Measurements from ENCODE around the gene TMEM126B.
A peak's percentile ranks its signal among the peaks of the same experiment; 100 is the strongest.
"Not testable (repeated sequence)": the region's sequence is repeated elsewhere in the genome, so short reads cannot be mapped to it uniquely, and the experiment has no call there.

Gene TMEM126B

GRCh38 chr11:85627998-85628770 lies at the start of gene TMEM126B:
Gene TMEM126B (plus strand): TSS chr11:85628593. CDS start chr11:85628608, 15 bp downstream.
- Histone ChIP-seq H3K4me1 (ENCODE audit: control insufficient read depth, insufficient read depth, low read length) (peaks cover 4% of the 10 kb centered on the region), H3K36me3 (ENCODE audit: control insufficient read depth in 2 of 2, insufficient read depth in 2 of 2, low read length in 2 of 2) (no peaks in the 10 kb centered on the region), H3K9ac (ENCODE audit: low read length in 2 of 2) (peak within 1 kb of the TSS; percentile 90), H3K27me3 (ENCODE audit: control insufficient read depth in 1 of 2, insufficient read depth in 2 of 2, low read length in 2 of 2) (no peaks in the 10 kb centered on the region), H3K4me3 (ENCODE audit: low read length in 2 of 2) (peak within 1 kb of the TSS; percentile 84 to 98), H3K9me3 (ENCODE audit: control insufficient read depth in 2 of 2, low read length in 2 of 2) (no peaks in the 10 kb centered on the region), H3K27ac (ENCODE audit: low read length) (peak within 1 kb of the TSS; percentile 89)

GRCh38 chr11:85582111-85582510 lies 46.3 kb upstream of the TMEM126B start:
- Histone ChIP-seq H3K4me1 (ENCODE audit: control insufficient read depth, insufficient read depth, low read length) (no peaks in the 10 kb centered on the region), H3K27ac (ENCODE audit: low read length) (no peak overlapping the region), H3K9me3 (ENCODE audit: control insufficient read depth in 2 of 2, low read length in 2 of 2) (no peaks in the 10 kb centered on the region), H3K9ac (ENCODE audit: low read length in 2 of 2) (no peak overlapping the region), H3K36me3 (ENCODE audit: control insufficient read depth in 2 of 2, insufficient read depth in 2 of 2, low read length in 2 of 2) (no peaks in the 10 kb centered on the region), H3K27me3 (ENCODE audit: control insufficient read depth in 1 of 2, insufficient read depth in 2 of 2, low read length in 2 of 2) (no peaks in the 10 kb centered on the region), H3K4me3 (ENCODE audit: low read length in 2 of 2) (no peak overlapping the region)

GRCh38 chr11:85589373-85589772 lies 39.0 kb upstream of the TMEM126B start:
- Histone ChIP-seq H3K27ac (ENCODE audit: low read length) (no peak overlapping the region), H3K36me3 (ENCODE audit: control insufficient read depth in 2 of 2, insufficient read depth in 2 of 2, low read length in 2 of 2) (no peaks in the 10 kb centered on the region), H3K4me3 (ENCODE audit: low read length in 2 of 2) (no peak overlapping the region), H3K4me1 (ENCODE audit: control insufficient read depth, insufficient read depth, low read length) (no peaks in the 10 kb centered on the region), H3K27me3 (ENCODE audit: control insufficient read depth in 1 of 2, insufficient read depth in 2 of 2, low read length in 2 of 2) (no peaks in the 10 kb centered on the region), H3K9me3 (ENCODE audit: control insufficient read depth in 2 of 2, low read length in 2 of 2) (no peaks in the 10 kb centered on the region), H3K9ac (ENCODE audit: low read length in 2 of 2) (no peak overlapping the region)

DNA sequence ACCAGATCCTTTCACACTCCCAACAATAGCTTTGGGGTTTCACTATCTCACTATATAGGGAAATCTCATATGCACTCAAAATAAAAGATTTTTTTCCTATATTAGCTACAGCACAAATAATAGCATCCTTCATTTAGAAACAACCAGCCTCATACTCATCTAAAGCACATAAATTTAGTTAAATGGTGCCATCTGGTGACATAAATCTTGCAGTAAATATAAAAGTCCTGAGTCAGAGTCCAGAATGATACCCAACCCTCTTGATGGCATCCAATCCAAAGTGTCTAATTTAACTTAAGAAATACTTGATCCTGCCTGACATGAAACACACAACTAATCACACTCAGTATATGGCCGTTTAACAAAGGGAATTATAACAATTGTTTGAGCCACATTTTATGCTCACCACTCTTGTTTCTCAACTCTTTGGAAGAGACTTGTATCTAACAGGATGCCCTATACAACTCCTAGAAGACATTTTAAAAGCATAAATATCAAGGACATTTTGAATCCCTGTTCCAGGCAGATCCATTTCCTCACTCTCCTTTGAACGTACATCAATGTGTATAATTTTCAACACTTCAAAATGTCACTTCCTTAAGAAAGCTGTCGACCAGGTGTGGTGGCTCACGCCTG lies 37.4 kb upstream of the TMEM126B start:
- H3K27ac ChIP-seq (ENCODE audit: low read length) = no peak overlapping the region
- H3K4me1 ChIP-seq (ENCODE audit: control insufficient read depth, insufficient read depth, low read length) = no peaks in the 10 kb centered on the region
- no peaks in the 10 kb centered on the region for H3K9me3 ChIP-seq (ENCODE audit: control insufficient read depth in 2 of 2, low read length in 2 of 2)
- H3K27me3 ChIP-seq (ENCODE audit: control insufficient read depth in 1 of 2, insufficient read depth in 2 of 2, low read length in 2 of 2) = no peaks in the 10 kb centered on the region
- no peak overlapping the region for H3K4me3 ChIP-seq (ENCODE audit: low read length in 2 of 2)
- H3K36me3 ChIP-seq (ENCODE audit: control insufficient read depth in 2 of 2, insufficient read depth in 2 of 2, low read length in 2 of 2) = no peaks in the 10 kb centered on the region
- no peak overlapping the region for H3K9ac ChIP-seq (ENCODE audit: low read length in 2 of 2)

DNA sequence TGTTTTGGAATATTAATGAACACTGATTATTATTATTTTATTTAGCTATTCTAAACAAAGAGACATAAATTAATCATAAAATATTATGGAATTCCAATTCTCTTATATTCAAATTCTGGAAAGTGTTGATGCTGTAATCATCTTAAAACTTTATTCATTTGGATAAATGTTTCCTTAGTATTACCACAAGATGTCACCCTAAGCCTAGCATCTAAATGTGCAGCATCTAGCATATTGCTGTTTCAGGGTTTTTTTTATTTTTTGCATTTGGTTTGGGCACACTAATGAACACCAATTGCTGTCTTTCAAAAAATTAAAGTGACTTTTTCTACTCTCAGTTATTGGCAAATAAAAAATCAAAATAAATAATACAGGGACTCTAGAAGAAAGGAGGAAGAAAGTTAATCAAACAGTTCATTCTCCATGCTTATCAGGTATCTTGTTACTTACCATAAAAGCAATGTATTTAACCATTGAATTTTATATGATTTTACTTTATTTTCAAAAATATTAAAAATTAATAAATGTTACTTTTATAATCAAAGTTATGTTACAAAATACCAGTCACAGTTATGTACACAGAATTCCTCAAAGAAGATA lies 33.0 kb upstream of the TMEM126B start:
- Histone ChIP-seq H3K9ac (ENCODE audit: low read length in 2 of 2) (no peak overlapping the region), H3K4me3 (ENCODE audit: low read length in 2 of 2) (no peak overlapping the region), H3K36me3 (ENCODE audit: control insufficient read depth in 2 of 2, insufficient read depth in 2 of 2, low read length in 2 of 2) (no peaks in the 10 kb centered on the region), H3K9me3 (ENCODE audit: control insufficient read depth in 2 of 2, low read length in 2 of 2) (no peaks in the 10 kb centered on the region), H3K27me3 (ENCODE audit: control insufficient read depth in 1 of 2, insufficient read depth in 2 of 2, low read length in 2 of 2) (no peaks in the 10 kb centered on the region), H3K4me1 (ENCODE audit: control insufficient read depth, insufficient read depth, low read length) (no peaks in the 10 kb centered on the region), H3K27ac (ENCODE audit: low read length) (no peak overlapping the region)

GRCh38 chr11:85596886-85597285 lies 31.5 kb upstream of the TMEM126B start:
- H3K36me3 ChIP-seq (ENCODE audit: control insufficient read depth in 2 of 2, insufficient read depth in 2 of 2, low read length in 2 of 2) = no peaks in the 10 kb centered on the region
- H3K4me3 ChIP-seq (ENCODE audit: low read length in 2 of 2) = no peak overlapping the region

DNA sequence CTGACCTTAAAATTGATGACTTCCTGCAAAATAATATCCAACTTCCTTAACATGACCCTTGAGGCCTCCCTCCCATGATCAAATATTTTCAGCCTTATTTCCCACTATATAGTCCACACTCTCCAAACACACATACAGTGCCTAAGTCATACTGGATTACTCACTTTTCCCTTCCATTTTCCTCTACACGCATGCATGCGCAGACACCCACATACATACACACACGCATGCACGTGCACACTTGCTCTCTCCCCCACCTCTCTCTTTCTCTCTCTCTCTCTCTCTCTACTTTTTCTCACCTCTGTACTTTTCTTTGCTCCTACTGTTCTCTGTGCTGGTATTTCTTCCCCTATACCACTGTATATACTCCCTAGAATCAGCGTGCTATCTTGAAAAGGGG lies 29.3 kb upstream of the TMEM126B start:
- no peaks in the 10 kb centered on the region for H3K9me3 ChIP-seq (ENCODE audit: control insufficient read depth in 2 of 2, low read length in 2 of 2)
- H3K4me1 ChIP-seq (ENCODE audit: control insufficient read depth, insufficient read depth, low read length) = no peaks in the 10 kb centered on the region
- no peak overlapping the region for H3K27ac ChIP-seq (ENCODE audit: low read length)

More at GRCh38 chr11:85596886-85597285, 31.5 kb upstream of the TMEM126B start:
- no peaks in the 10 kb centered on the region for H3K9me3 ChIP-seq (ENCODE audit: control insufficient read depth in 2 of 2, low read length in 2 of 2)
- H3K27ac ChIP-seq (ENCODE audit: low read length) = no peak overlapping the region
- H3K9ac ChIP-seq (ENCODE audit: low read length in 2 of 2) = no peak overlapping the region
- H3K27me3 ChIP-seq (ENCODE audit: control insufficient read depth in 1 of 2, insufficient read depth in 2 of 2, low read length in 2 of 2) = no peaks in the 10 kb centered on the region
- H3K4me1 ChIP-seq (ENCODE audit: control insufficient read depth, insufficient read depth, low read length) = no peaks in the 10 kb centered on the region

DNA sequence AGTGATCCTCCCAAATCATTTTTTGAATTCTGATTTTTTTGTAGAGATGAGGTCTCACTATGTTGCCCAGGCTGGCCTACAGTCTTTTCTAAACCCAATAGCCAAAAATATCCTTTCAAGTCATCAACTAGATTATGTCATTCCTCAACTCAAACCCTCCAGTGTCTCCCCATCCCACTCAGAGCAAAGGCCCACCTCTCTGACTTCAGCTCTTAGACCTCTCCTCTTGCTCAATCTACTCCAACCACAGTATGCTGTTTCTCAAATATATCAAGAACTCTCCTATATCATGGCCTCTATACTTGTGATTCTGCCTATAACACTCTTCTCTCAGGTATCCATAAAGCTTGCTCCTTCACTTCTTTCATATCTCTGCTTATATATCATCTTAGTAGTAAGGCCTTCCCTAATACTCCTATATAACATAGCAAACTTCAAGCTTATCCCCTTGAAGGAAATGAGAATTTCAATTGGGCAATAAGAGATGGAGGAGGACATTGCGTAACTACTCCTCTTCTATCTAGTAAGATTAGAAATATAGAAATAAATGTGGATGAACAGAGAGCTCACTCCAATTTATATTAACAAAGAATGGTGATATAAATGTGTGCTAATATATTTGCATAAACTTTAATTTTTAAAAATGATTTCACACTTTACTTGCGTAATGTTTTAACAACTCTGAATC lies 25.7 kb upstream of the TMEM126B start:
- Histone ChIP-seq H3K36me3 (ENCODE audit: control insufficient read depth in 2 of 2, insufficient read depth in 2 of 2, low read length in 2 of 2) (no peaks in the 10 kb centered on the region), H3K27ac (ENCODE audit: low read length) (no peak overlapping the region), H3K4me3 (ENCODE audit: low read length in 2 of 2) (no peak overlapping the region)

More for the DNA sequence above, 29.3 kb upstream of the TMEM126B start:
- H3K9ac ChIP-seq (ENCODE audit: low read length in 2 of 2) = no peak overlapping the region
- H3K4me3 ChIP-seq (ENCODE audit: low read length in 2 of 2) = no peak overlapping the region
- no peaks in the 10 kb centered on the region for H3K36me3 ChIP-seq (ENCODE audit: control insufficient read depth in 2 of 2, insufficient read depth in 2 of 2, low read length in 2 of 2)
- H3K27me3 ChIP-seq (ENCODE audit: control insufficient read depth in 1 of 2, insufficient read depth in 2 of 2, low read length in 2 of 2) = no peaks in the 10 kb centered on the region

DNA sequence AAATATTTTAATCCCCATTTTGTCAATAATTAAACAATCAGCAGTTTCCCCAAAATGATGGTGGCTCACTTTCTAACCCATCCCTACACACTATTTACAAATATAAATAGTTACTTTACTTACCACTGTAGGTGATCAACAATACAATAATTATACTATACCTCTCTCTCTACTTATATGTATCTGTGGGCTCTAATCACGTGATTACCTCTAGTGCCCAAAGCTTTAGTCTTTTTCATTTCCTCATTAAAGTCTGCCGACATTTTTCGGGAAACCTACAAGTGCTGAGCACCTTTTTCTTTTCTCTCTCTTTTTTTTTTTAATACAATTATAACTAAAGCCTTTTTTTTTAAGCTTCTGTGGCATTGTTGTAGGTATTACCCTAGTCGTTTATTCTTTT lies 25.2 kb upstream of the TMEM126B start:
- Histone ChIP-seq H3K36me3 (ENCODE audit: control insufficient read depth in 2 of 2, insufficient read depth in 2 of 2, low read length in 2 of 2) (no peaks in the 10 kb centered on the region), H3K9me3 (ENCODE audit: control insufficient read depth in 2 of 2, low read length in 2 of 2) (no peaks in the 10 kb centered on the region), H3K27ac (ENCODE audit: low read length) (no peak overlapping the region), H3K27me3 (ENCODE audit: control insufficient read depth in 1 of 2, insufficient read depth in 2 of 2, low read length in 2 of 2) (no peaks in the 10 kb centered on the region), H3K9ac (ENCODE audit: low read length in 2 of 2) (no peak overlapping the region), H3K4me3 (ENCODE audit: low read length in 2 of 2) (no peak overlapping the region), H3K4me1 (ENCODE audit: control insufficient read depth, insufficient read depth, low read length) (no peaks in the 10 kb centered on the region)

More for the DNA sequence above, 25.7 kb upstream of the TMEM126B start:
- Histone ChIP-seq H3K4me1 (ENCODE audit: control insufficient read depth, insufficient read depth, low read length) (no peaks in the 10 kb centered on the region), H3K27me3 (ENCODE audit: control insufficient read depth in 1 of 2, insufficient read depth in 2 of 2, low read length in 2 of 2) (no peaks in the 10 kb centered on the region), H3K9ac (ENCODE audit: low read length in 2 of 2) (no peak overlapping the region), H3K9me3 (ENCODE audit: control insufficient read depth in 2 of 2, low read length in 2 of 2) (no peaks in the 10 kb centered on the region)

- H3K9me3 ChIP-seq (ENCODE audit: control insufficient read depth in 2 of 2, low read length in 2 of 2); H3K9ac ChIP-seq (ENCODE audit: low read length in 2 of 2); H3K27ac ChIP-seq (ENCODE audit: low read length); H3K4me1 ChIP-seq (ENCODE audit: control insufficient read depth, insufficient read depth, low read length); H3K27me3 ChIP-seq (ENCODE audit: control insufficient read depth in 1 of 2, insufficient read depth in 2 of 2, low read length in 2 of 2); H3K36me3 ChIP-seq (ENCODE audit: control insufficient read depth in 2 of 2, insufficient read depth in 2 of 2, low read length in 2 of 2); H3K4me3 ChIP-seq (ENCODE audit: low read length in 2 of 2): not testable (repeated sequence)
These were observed 22.2 kb upstream of the TMEM126B start for GRCh38 chr11:85606237-85606636.
